GM12878 (cell line): ENCODE data around the gene NRBF2. TPM values are rescaled to one million over a fixed set of nuclear protein-coding genes. Genes with fewer than 3 reads are reported as not detected.

Experiments
- CUX1 ChIP-seq: IDR thresholded peaks from 2 replicates; pipeline ENCODE4 v1.6.1; 2012; ENCODE audit warnings: improper control_type of control experiment, low read depth, low read length; ENCODE audit not compliant: insufficient replicate concordance
- USF1 ChIP-seq: IDR thresholded peaks from 2 replicates; pipeline ENCODE4 v1.6.1; 2011; ENCODE audit warnings: borderline replicate concordance, low read depth, mild to moderate bottlenecking, moderate library complexity, mixed read lengths, low read length; ENCODE audit not compliant: insufficient read depth; ENCODE audit errors: extremely low read length
- ZNF217 ChIP-seq: fragments of 450-650 bp; IDR thresholded peaks from 2 replicates; pipeline ENCODE4 v1.6.1; 2017; ENCODE audit warnings: antibody characterized with exemption, mild to moderate bottlenecking
- polyA plus RNA-seq, 11 experiments: library from polyadenylated mRNA; depleted of rRNA in 4 of 11; unstranded in 6 of 11; stranded (reverse) in 5 of 11; fragments of >200 nt; fragmentation: Nextera tagmentation in 4 of 11; fragmentation: Illumina TruSeq in 1 of 11; extraction: Ambion mirVana in 4 of 11; extraction: Trizol in 1 of 11; gene quantifications; 1 replicate in 1 of 11; 2 replicates in 10 of 11; pipeline versions ENCODE4 v1.2.1 to v1.2.3, GENCODE V29; 2011 to 2016; ENCODE audit warnings: inconsistent platforms in 2 of 11, missing spikeins in 2 of 11, low read depth in 1 of 11
- total RNA-seq, 4 experiments: library from RNA; depleted of rRNA in 3 of 4; stranded (reverse); fragments of >200 nt in 3 of 4; fragmentation: Illumina TruSeq in 1 of 4; extraction: Trizol in 1 of 4; gene quantifications; 2 replicates each; pipeline versions ENCODE4 v1.2.1 to v1.2.3, GENCODE V29; 2013 to 2021
- TF ChIP-seq, protein P1 (sequence below): fragments of 450-650 bp; conservative IDR thresholded peaks from 2 replicates; pipeline ENCODE4 v1.6.1; 2017; ENCODE audit warnings: mild to moderate bottlenecking, moderate library complexity
- TF ChIP-seq, protein P2 (sequence below): IDR thresholded peaks from 2 replicates; pipeline ENCODE4 v1.6.1; 2012; ENCODE audit warnings: mild to moderate bottlenecking, low read depth, low read length

Gene NRBF2
- total and polyA plus RNA-seq, 10 of the 15 experiments (the other 5 are each of a cell fraction or from before 2014, with no cell fraction given): 17.8 to 39.8 (median 27.7) TPM

DNA sequence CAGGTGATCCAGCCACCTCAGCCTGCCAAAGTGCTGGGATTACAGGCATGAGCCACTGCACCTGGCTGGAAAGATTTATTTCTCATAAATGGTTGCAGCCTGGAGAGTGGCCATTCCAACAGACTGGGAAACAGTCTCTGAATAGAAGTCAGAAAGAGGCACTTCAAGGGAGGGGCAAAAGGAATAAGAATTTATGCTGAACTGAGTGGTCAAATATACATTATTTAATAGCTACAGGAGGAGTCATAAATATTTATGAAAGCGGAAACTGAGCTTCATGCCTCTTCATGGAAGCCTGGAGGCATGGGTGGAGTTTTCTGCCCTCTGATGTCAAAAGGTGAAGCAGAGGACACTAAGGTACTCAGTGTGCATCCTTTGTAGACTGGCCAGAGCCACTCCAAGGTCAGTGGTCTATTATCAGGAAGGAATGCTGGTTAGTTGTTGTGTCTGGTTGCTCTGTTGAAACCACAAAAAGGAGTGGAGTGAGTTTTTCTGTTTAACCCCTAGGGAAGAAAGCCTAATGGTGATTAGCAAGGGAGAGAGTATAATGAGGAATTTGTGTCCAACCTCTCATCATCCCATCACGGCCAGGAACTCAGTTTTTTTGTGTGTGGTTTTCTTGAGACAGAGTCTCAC, 9.3 kb upstream of the NRBF2 start (continued):
- TF ChIP-seq, protein P1, sequence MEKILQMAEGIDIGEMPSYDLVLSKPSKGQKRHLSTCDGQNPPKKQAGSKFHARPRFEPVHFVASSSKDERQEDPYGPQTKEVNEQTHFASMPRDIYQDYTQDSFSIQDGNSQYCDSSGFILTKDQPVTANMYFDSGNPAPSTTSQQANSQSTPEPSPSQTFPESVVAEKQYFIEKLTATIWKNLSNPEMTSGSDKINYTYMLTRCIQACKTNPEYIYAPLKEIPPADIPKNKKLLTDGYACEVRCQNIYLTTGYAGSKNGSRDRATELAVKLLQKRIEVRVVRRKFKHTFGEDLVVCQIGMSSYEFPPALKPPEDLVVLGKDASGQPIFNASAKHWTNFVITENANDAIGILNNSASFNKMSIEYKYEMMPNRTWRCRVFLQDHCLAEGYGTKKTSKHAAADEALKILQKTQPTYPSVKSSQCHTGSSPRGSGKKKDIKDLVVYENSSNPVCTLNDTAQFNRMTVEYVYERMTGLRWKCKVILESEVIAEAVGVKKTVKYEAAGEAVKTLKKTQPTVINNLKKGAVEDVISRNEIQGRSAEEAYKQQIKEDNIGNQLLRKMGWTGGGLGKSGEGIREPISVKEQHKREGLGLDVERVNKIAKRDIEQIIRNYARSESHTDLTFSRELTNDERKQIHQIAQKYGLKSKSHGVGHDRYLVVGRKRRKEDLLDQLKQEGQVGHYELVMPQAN: no peak
- TF ChIP-seq ZNF217 (no peak), USF1 (no peak), CUX1 (no peak)
- TF ChIP-seq, protein P2, sequence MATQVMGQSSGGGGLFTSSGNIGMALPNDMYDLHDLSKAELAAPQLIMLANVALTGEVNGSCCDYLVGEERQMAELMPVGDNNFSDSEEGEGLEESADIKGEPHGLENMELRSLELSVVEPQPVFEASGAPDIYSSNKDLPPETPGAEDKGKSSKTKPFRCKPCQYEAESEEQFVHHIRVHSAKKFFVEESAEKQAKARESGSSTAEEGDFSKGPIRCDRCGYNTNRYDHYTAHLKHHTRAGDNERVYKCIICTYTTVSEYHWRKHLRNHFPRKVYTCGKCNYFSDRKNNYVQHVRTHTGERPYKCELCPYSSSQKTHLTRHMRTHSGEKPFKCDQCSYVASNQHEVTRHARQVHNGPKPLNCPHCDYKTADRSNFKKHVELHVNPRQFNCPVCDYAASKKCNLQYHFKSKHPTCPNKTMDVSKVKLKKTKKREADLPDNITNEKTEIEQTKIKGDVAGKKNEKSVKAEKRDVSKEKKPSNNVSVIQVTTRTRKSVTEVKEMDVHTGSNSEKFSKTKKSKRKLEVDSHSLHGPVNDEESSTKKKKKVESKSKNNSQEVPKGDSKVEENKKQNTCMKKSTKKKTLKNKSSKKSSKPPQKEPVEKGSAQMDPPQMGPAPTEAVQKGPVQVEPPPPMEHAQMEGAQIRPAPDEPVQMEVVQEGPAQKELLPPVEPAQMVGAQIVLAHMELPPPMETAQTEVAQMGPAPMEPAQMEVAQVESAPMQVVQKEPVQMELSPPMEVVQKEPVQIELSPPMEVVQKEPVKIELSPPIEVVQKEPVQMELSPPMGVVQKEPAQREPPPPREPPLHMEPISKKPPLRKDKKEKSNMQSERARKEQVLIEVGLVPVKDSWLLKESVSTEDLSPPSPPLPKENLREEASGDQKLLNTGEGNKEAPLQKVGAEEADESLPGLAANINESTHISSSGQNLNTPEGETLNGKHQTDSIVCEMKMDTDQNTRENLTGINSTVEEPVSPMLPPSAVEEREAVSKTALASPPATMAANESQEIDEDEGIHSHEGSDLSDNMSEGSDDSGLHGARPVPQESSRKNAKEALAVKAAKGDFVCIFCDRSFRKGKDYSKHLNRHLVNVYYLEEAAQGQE: no peak
